Measurements from ENCODE around the gene STRIP2.
"Not testable (repeated sequence)": the region's sequence is repeated elsewhere in the genome, so short reads cannot be mapped to it uniquely, and the experiment has no call there.

STRIP2 gene

DNA sequence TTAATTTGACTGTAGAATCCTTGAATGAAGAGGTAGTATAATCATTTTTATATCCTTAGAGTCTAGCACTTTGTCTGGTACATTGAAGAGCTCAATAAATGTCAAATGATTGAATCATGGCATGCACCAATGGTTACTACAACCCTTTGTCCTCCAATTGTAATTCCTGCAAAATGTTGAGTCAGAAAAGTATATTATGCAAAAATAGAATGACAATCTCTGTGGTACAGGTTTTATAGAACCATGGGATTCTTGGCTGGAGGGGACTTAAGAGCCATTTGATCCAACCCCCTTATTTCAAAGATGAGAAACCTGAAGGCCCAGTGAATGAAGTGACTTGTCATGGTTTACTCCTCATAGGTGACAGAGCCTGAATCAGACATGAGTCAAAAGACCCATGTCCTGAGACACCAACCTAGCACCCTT lies 37.2 kb downstream of the STRIP2 start:
- no peaks in the 10 kb centered on the region for H3K27me3 ChIP-seq (ENCODE audit: insufficient read depth, low read depth)
- H3K79me2 ChIP-seq (ENCODE audit: insufficient read depth, low read depth) = no peaks in the 10 kb centered on the region
- H3K4me1 ChIP-seq (ENCODE audit: low read depth, poor library complexity, severe bottlenecking) = peaks cover 25% of the 10 kb centered on the region
- H3K27ac ChIP-seq = no peak overlapping the region
- no peak overlapping the region for H3K4me2 ChIP-seq
- TF ChIP-seq, protein P1, sequence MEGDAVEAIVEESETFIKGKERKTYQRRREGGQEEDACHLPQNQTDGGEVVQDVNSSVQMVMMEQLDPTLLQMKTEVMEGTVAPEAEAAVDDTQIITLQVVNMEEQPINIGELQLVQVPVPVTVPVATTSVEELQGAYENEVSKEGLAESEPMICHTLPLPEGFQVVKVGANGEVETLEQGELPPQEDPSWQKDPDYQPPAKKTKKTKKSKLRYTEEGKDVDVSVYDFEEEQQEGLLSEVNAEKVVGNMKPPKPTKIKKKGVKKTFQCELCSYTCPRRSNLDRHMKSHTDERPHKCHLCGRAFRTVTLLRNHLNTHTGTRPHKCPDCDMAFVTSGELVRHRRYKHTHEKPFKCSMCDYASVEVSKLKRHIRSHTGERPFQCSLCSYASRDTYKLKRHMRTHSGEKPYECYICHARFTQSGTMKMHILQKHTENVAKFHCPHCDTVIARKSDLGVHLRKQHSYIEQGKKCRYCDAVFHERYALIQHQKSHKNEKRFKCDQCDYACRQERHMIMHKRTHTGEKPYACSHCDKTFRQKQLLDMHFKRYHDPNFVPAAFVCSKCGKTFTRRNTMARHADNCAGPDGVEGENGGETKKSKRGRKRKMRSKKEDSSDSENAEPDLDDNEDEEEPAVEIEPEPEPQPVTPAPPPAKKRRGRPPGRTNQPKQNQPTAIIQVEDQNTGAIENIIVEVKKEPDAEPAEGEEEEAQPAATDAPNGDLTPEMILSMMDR (conservative IDR thresholded peaks at IDR 0.05; ENCODE audit: low read depth, low read length) = no peak
- no peak overlapping the region for H2AFZ ChIP-seq (ENCODE audit: low read depth)
- H4K20me1 ChIP-seq (ENCODE audit: insufficient read depth) = no peaks in the 10 kb centered on the region
- H3K4me3 ChIP-seq (IDR thresholded peaks at IDR 0.05; ENCODE audit: insufficient read depth, low read depth, low read length) = no peak overlapping the region
- H3K36me3 ChIP-seq (ENCODE audit: insufficient read depth) = no peaks in the 10 kb centered on the region
- H3K9ac ChIP-seq = no peak overlapping the region

- H3K4me2 ChIP-seq; H2AFZ ChIP-seq (ENCODE audit: low read depth); H3K9ac ChIP-seq; H4K20me1 ChIP-seq (ENCODE audit: insufficient read depth); H3K27me3 ChIP-seq (ENCODE audit: insufficient read depth, low read depth); H3K36me3 ChIP-seq (ENCODE audit: insufficient read depth); H3K27ac ChIP-seq; H3K4me3 ChIP-seq (IDR thresholded peaks at IDR 0.05; ENCODE audit: insufficient read depth, low read depth, low read length); H3K79me2 ChIP-seq (ENCODE audit: insufficient read depth, low read depth): not testable (repeated sequence)
- peaks cover 19% of the 10 kb centered on the region for H3K4me1 ChIP-seq (ENCODE audit: low read depth, poor library complexity, severe bottlenecking)
These were observed 41.7 kb downstream of the STRIP2 start for GRCh38 chr7:129475931-129476330.

DNA sequence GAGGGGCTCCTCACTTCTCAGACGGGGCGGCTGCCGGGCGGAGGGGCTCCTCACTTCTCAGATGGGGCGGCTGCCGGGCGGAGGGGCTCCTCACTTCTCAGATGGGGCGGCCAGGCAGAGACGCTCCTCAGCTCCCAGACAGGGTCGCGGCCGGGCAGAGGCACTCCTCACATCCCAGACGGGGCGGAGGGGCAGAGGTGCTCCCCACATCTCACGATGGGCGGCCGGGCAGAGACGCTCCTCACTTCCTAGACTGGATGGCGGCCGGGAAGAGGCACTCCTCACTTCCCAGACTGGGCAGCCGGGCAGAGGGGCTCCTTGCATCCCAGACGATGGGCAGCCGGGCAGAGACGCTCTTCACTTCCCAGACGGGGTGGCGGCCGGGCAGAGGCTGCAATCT lies 42.2 kb downstream of the STRIP2 start:
- not testable (repeated sequence) for H3K79me2 ChIP-seq (ENCODE audit: insufficient read depth, low read depth); H4K20me1 ChIP-seq (ENCODE audit: insufficient read depth); H3K27ac ChIP-seq; H3K9ac ChIP-seq; H2AFZ ChIP-seq (ENCODE audit: low read depth); H3K27me3 ChIP-seq (ENCODE audit: insufficient read depth, low read depth); H3K4me3 ChIP-seq (IDR thresholded peaks at IDR 0.05; ENCODE audit: insufficient read depth, low read depth, low read length); H3K4me2 ChIP-seq; H3K36me3 ChIP-seq (ENCODE audit: insufficient read depth)
- peaks cover 18% of the 10 kb centered on the region for H3K4me1 ChIP-seq (ENCODE audit: low read depth, poor library complexity, severe bottlenecking)

GRCh38 chr7:129479831-129480230 lies 45.6 kb downstream of the STRIP2 start:
- H3K4me2 ChIP-seq = no peak overlapping the region
- no peaks in the 10 kb centered on the region for H3K36me3 ChIP-seq (ENCODE audit: insufficient read depth)
- H3K4me3 ChIP-seq (IDR thresholded peaks at IDR 0.05; ENCODE audit: insufficient read depth, low read depth, low read length) = no peak overlapping the region
- TF ChIP-seq, protein P1 (conservative IDR thresholded peaks at IDR 0.05; ENCODE audit: low read depth, low read length) = no peak
- no peaks in the 10 kb centered on the region for H3K27me3 ChIP-seq (ENCODE audit: insufficient read depth, low read depth)
- H3K79me2 ChIP-seq (ENCODE audit: insufficient read depth, low read depth) = no peaks in the 10 kb centered on the region
- H4K20me1 ChIP-seq (ENCODE audit: insufficient read depth) = no peaks in the 10 kb centered on the region
- no peak overlapping the region for H3K27ac ChIP-seq
- no peak overlapping the region for H3K9ac ChIP-seq
- H3K4me1 ChIP-seq (ENCODE audit: low read depth, poor library complexity, severe bottlenecking) = no peaks in the 10 kb centered on the region
- no peak overlapping the region for H2AFZ ChIP-seq (ENCODE audit: low read depth)

GRCh38 chr7:129480674-129481363 lies 46.6 kb downstream of the STRIP2 start:
- Histone ChIP-seq H4K20me1 (ENCODE audit: insufficient read depth) (no peaks in the 10 kb centered on the region), H3K27me3 (ENCODE audit: insufficient read depth, low read depth) (no peaks in the 10 kb centered on the region), H3K9ac (no peak overlapping the region), H3K36me3 (ENCODE audit: insufficient read depth) (no peaks in the 10 kb centered on the region), H3K79me2 (ENCODE audit: insufficient read depth, low read depth) (no peaks in the 10 kb centered on the region), H3K4me1 (ENCODE audit: low read depth, poor library complexity, severe bottlenecking) (no peaks in the 10 kb centered on the region), H3K4me2 (no peak overlapping the region), H2AFZ (ENCODE audit: low read depth) (no peak overlapping the region), H3K4me3 (IDR thresholded peaks at IDR 0.05; ENCODE audit: insufficient read depth, low read depth, low read length) (no peak overlapping the region), H3K27ac (no peak overlapping the region)
- TF ChIP-seq, protein P1 (conservative IDR thresholded peaks at IDR 0.05; ENCODE audit: low read depth, low read length) = no peak

GRCh38 chr7:129481376-129481775 lies 47.1 kb downstream of the STRIP2 start:
- H3K27ac ChIP-seq; H3K4me3 ChIP-seq (IDR thresholded peaks at IDR 0.05; ENCODE audit: insufficient read depth, low read depth, low read length); H3K36me3 ChIP-seq (ENCODE audit: insufficient read depth): not testable (repeated sequence)

More at GRCh38 chr7:129481376-129481775, 47.1 kb downstream of the STRIP2 start:
- H2AFZ ChIP-seq (ENCODE audit: low read depth); H3K9ac ChIP-seq; H3K79me2 ChIP-seq (ENCODE audit: insufficient read depth, low read depth); H3K4me2 ChIP-seq; H3K27me3 ChIP-seq (ENCODE audit: insufficient read depth, low read depth); H3K4me1 ChIP-seq (ENCODE audit: low read depth, poor library complexity, severe bottlenecking); H4K20me1 ChIP-seq (ENCODE audit: insufficient read depth): not testable (repeated sequence)
